ENCODE results near the gene WDR54. TPM values are rescaled to one million over a fixed set of nuclear protein-coding genes. Genes with fewer than 3 reads are reported as not detected.

Gene WDR54
- total RNA-seq: 100 to 1,000 TPM; 103 to 119 TPM

- Mint-ChIP-seq H3K4me1 (peaks cover 34% of the 10 kb centered on the region), H3K27ac (peak within 1 kb of the TSS; percentile 98), H3K9me3 (ENCODE audit: low read depth) (no peaks in the 10 kb centered on the region), H3K4me3 (peak within 1 kb of the TSS; percentile 91), H3K36me3 (ENCODE audit: low read depth) (peaks cover 23% of the 10 kb centered on the region), H3K27me3 (no peaks in the 10 kb centered on the region)
- ChIA-PET CTCF (interaction anchor here (1.0 to 1.8 kb wide), 4 partner anchors 30 to 594 kb away, joined by 3 to 5 read pairs (median 4); no protein-coding TSS in a partner anchor), POLR2A (interaction anchor here (0.6 kb wide), 1 partner anchor 151 kb away, joined by 3 read pairs; no protein-coding TSS in a partner anchor)
- peak; percentile 92 for ATAC-seq
- intact Hi-C loops (cut with DNase I, micrococcal nuclease): loop anchor here (1.0 to 2.0 kb wide), 13 partner anchors 19 to 684 kb away; partner anchors contain the start of genes TTC31 (in 2 of the 2), AUP1 (in 1 of the 2), CCDC142 (in 1 of the 2) and DOK1 (in 1 of the 2)
- DNase-seq: peak; percentile 97
Observed at GRCh38 chr2:74421221-74421870, at the start of gene WDR54, which contains the start of gene C2orf81. WDR54 (plus strand) TSS chr2:74421730; CDS start chr2:74422154, 424 bp downstream. C2orf81 (minus strand) TSS chr2:74421619; CDS start chr2:74421560, 59 bp downstream.

GRCh38 chr2:74372674-74373073 lies 48.9 kb upstream of the WDR54 start:
- H3K36me3 Mint-ChIP-seq (ENCODE audit: low read depth): peaks cover 18% of the 10 kb centered on the region
- H3K9me3 Mint-ChIP-seq (ENCODE audit: low read depth): no peaks in the 10 kb centered on the region
- ChIA-PET POLR2A (no interaction called here), CTCF (no interaction called here)
- H3K4me1 Mint-ChIP-seq: no peaks in the 10 kb centered on the region
- intact Hi-C loops (cut with DNase I, micrococcal nuclease): no loop called here
- no peak overlapping the region for H3K27ac Mint-ChIP-seq
- no peaks in the 10 kb centered on the region for H3K27me3 Mint-ChIP-seq
- no peak overlapping the region for H3K4me3 Mint-ChIP-seq
- ATAC-seq (no peak), DNase-seq (no peak)

GRCh38 chr2:74373221-74373676 lies 48.3 kb upstream of the WDR54 start:
- Mint-ChIP-seq H3K27ac (no peak overlapping the region), H3K9me3 (ENCODE audit: low read depth) (no peaks in the 10 kb centered on the region), H3K4me3 (no peak overlapping the region), H3K4me1 (no peaks in the 10 kb centered on the region), H3K36me3 (ENCODE audit: low read depth) (peaks cover 20% of the 10 kb centered on the region), H3K27me3 (no peaks in the 10 kb centered on the region)
- DNase-seq (no peak), ATAC-seq (no peak)
- CTCF ChIA-PET: no interaction called here
- intact Hi-C loops (cut with DNase I, micrococcal nuclease): no loop called here
- POLR2A ChIA-PET: no interaction called here

- ChIA-PET CTCF (no interaction called here), POLR2A (no interaction called here)
- H3K9me3 Mint-ChIP-seq (ENCODE audit: low read depth): no peaks in the 10 kb centered on the region
- H3K27me3 Mint-ChIP-seq: no peaks in the 10 kb centered on the region
- H3K27ac Mint-ChIP-seq: no peak overlapping the region
- peaks cover 16% of the 10 kb centered on the region for H3K36me3 Mint-ChIP-seq (ENCODE audit: low read depth)
- peaks cover 2% of the 10 kb centered on the region for H3K4me1 Mint-ChIP-seq
- H3K4me3 Mint-ChIP-seq: no peak overlapping the region
- DNase-seq (no peak), ATAC-seq (no peak)
- intact Hi-C loops (cut with DNase I, micrococcal nuclease): no loop called here
Observed at GRCh38 chr2:74373985-74374384, 47.5 kb upstream of the WDR54 start.

GRCh38 chr2:74374509-74375205 lies 46.9 kb upstream of the WDR54 start:
- ATAC-seq: no peak
- no peak overlapping the region for H3K27ac Mint-ChIP-seq
- POLR2A ChIA-PET: no interaction called here
- no peak for DNase-seq
- intact Hi-C loops (cut with DNase I, micrococcal nuclease): no loop called here
- H3K27me3 Mint-ChIP-seq: no peaks in the 10 kb centered on the region
- H3K4me3 Mint-ChIP-seq: no peak overlapping the region
- no peaks in the 10 kb centered on the region for H3K9me3 Mint-ChIP-seq (ENCODE audit: low read depth)
- CTCF ChIA-PET: no interaction called here
- peaks cover 13% of the 10 kb centered on the region for H3K36me3 Mint-ChIP-seq (ENCODE audit: low read depth)
- peaks cover 2% of the 10 kb centered on the region for H3K4me1 Mint-ChIP-seq

- DNase-seq (no peak), ATAC-seq (no peak)
- H3K27me3 Mint-ChIP-seq: no peaks in the 10 kb centered on the region
- H3K9me3 Mint-ChIP-seq (ENCODE audit: low read depth): no peaks in the 10 kb centered on the region
- POLR2A ChIA-PET: no interaction called here
- H3K4me1 Mint-ChIP-seq: peaks cover 13% of the 10 kb centered on the region
- intact Hi-C loops (cut with DNase I, micrococcal nuclease): no loop called here
- no peak overlapping the region for H3K27ac Mint-ChIP-seq
- CTCF ChIA-PET: interaction anchor here (0.6 to 1.9 kb wide), 3 partner anchors 16 to 726 kb away, joined by 3 to 5 read pairs (median 3); no protein-coding TSS in a partner anchor
- H3K4me3 Mint-ChIP-seq: no peak overlapping the region
- peaks cover 7% of the 10 kb centered on the region for H3K36me3 Mint-ChIP-seq (ENCODE audit: low read depth)
Observed at GRCh38 chr2:74375838-74376237, 45.7 kb upstream of the WDR54 start.

GRCh38 chr2:74378007-74378406 lies 43.5 kb upstream of the WDR54 start:
- DNase-seq (no peak), ATAC-seq (no peak)
- H3K36me3 Mint-ChIP-seq (ENCODE audit: low read depth): peaks cover 5% of the 10 kb centered on the region
- intact Hi-C loops (cut with DNase I, micrococcal nuclease): no loop called here
- peaks cover 24% of the 10 kb centered on the region for H3K4me1 Mint-ChIP-seq
- ChIA-PET CTCF (interaction anchor here (0.8 kb wide), 1 partner anchor 8 kb away, joined by 3 read pairs; no protein-coding TSS in a partner anchor), POLR2A (no interaction called here)
- H3K27me3 Mint-ChIP-seq: no peaks in the 10 kb centered on the region
- no peak overlapping the region for H3K4me3 Mint-ChIP-seq
- H3K27ac Mint-ChIP-seq: no peak overlapping the region
- H3K9me3 Mint-ChIP-seq (ENCODE audit: low read depth): no peaks in the 10 kb centered on the region

- peaks cover 24% of the 10 kb centered on the region for H3K4me1 Mint-ChIP-seq
- DNase-seq: peak; percentile 52
- ChIA-PET CTCF (interaction anchor here (0.7 to 2.7 kb wide), 2 partner anchors 10 to 56 kb away, joined by 3 to 11 read pairs; no protein-coding TSS in a partner anchor), POLR2A (no interaction called here)
- intact Hi-C loops (cut with DNase I, micrococcal nuclease): no loop called here
- no peaks in the 10 kb centered on the region for H3K27me3 Mint-ChIP-seq
- H3K36me3 Mint-ChIP-seq (ENCODE audit: low read depth): peaks cover 7% of the 10 kb centered on the region
- peak; percentile 82 for ATAC-seq
- H3K27ac Mint-ChIP-seq: peak within 1 kb of the TSS; percentile 42
- no peak within 1 kb of the TSS for H3K4me3 Mint-ChIP-seq
- no peaks in the 10 kb centered on the region for H3K9me3 Mint-ChIP-seq (ENCODE audit: low read depth)
Observed at GRCh38 chr2:74379851-74380789, 41.4 kb upstream of the WDR54 start, which contains the start of gene DCTN1. DCTN1 (minus strand) TSS chr2:74380311; CDS start chr2:74380037, 274 bp downstream.

GRCh38 chr2:74381751-74382150 lies 39.8 kb upstream of the WDR54 start:
- no peak for ATAC-seq
- Mint-ChIP-seq H3K4me1 (peaks cover 24% of the 10 kb centered on the region), H3K4me3 (no peak overlapping the region), H3K36me3 (ENCODE audit: low read depth) (peaks cover 7% of the 10 kb centered on the region), H3K9me3 (ENCODE audit: low read depth) (no peaks in the 10 kb centered on the region), H3K27ac (no peak overlapping the region), H3K27me3 (no peaks in the 10 kb centered on the region)
- CTCF ChIA-PET: interaction anchor here (1.1 to 1.2 kb wide), 2 partner anchors 10 to 100 kb away, joined by 4 to 9 read pairs; no protein-coding TSS in a partner anchor
- POLR2A ChIA-PET: interaction anchor here (0.6 kb wide), 2 partner anchors 72 to 100 kb away, joined by 3 read pairs; no protein-coding TSS in a partner anchor
- DNase-seq: no peak
- intact Hi-C loops (cut with DNase I, micrococcal nuclease): no loop called here

GRCh38 chr2:74383254-74383653 lies 38.3 kb upstream of the WDR54 start:
- intact Hi-C loops (cut with DNase I, micrococcal nuclease): no loop called here
- H3K27me3 Mint-ChIP-seq: no peaks in the 10 kb centered on the region
- H3K9me3 Mint-ChIP-seq (ENCODE audit: low read depth): no peaks in the 10 kb centered on the region
- peaks cover 24% of the 10 kb centered on the region for H3K4me1 Mint-ChIP-seq
- no peak overlapping the region for H3K27ac Mint-ChIP-seq
- H3K36me3 Mint-ChIP-seq (ENCODE audit: low read depth): peaks cover 3% of the 10 kb centered on the region
- ChIA-PET CTCF (no interaction called here), POLR2A (no interaction called here)
- H3K4me3 Mint-ChIP-seq: no peak overlapping the region
- no peak for DNase-seq
- ATAC-seq: no peak

- ChIA-PET CTCF (no interaction called here), POLR2A (no interaction called here)
- no peak for DNase-seq
- peaks cover 3% of the 10 kb centered on the region for H3K36me3 Mint-ChIP-seq (ENCODE audit: low read depth)
- no peaks in the 10 kb centered on the region for H3K9me3 Mint-ChIP-seq (ENCODE audit: low read depth)
- no peak for ATAC-seq
- H3K4me1 Mint-ChIP-seq: peaks cover 22% of the 10 kb centered on the region
- intact Hi-C loops (cut with DNase I, micrococcal nuclease): no loop called here
- H3K27ac Mint-ChIP-seq: no peak overlapping the region
- no peak overlapping the region for H3K4me3 Mint-ChIP-seq
- no peaks in the 10 kb centered on the region for H3K27me3 Mint-ChIP-seq
Observed at GRCh38 chr2:74384051-74384450, 37.5 kb upstream of the WDR54 start.

All from activated CD4-positive, alpha-beta T cell treated with anti-CD3 and anti-CD28 coated beads for 36 hours (primary cell).